Spinal cord (tissue), 10 donors: ENCODE results near the gene RASA2. TPM values are rescaled to one million over a fixed set of nuclear protein-coding genes. Genes with fewer than 3 reads are reported as not detected.
A peak's percentile ranks its signal among the peaks of the same experiment; 100 is the strongest.
"Not testable (repeated sequence)": the region's sequence is repeated elsewhere in the genome, so short reads cannot be mapped to it uniquely, and the experiment has no call there.

Experiments
- DNase-seq, 6 donors: peaks; one replicate each; pipeline versions ENCODE4 v3.0.0 to v3.0.0-alpha.2; 2013 to 2015; ENCODE audit warnings: low spot score in 6 of 6, low read depth in 4 of 6
- H3K27ac ChIP-seq: one replicate; pipeline ENCODE4 v1.5.1; 2013; ENCODE audit warnings: low read depth, low read length, control low read depth
- H3K27me3 ChIP-seq: one replicate; pipeline ENCODE4 v1.6.1; 2013; ENCODE audit warnings: low read length; ENCODE audit not compliant: control insufficient read depth, insufficient read depth
- H3K36me3 ChIP-seq: one replicate; pipeline ENCODE4 v1.6.1; 2013; ENCODE audit warnings: low read length; ENCODE audit not compliant: control insufficient read depth, insufficient read depth
- H3K4me1 ChIP-seq: one replicate; pipeline ENCODE4 v1.6.1; 2013; ENCODE audit warnings: low read length; ENCODE audit not compliant: control insufficient read depth, insufficient read depth
- H3K4me3 ChIP-seq: one replicate; pipeline ENCODE4 v1.5.1; 2013; ENCODE audit warnings: low read depth, low read length, control low read depth
- H3K9me3 ChIP-seq: one replicate; pipeline ENCODE4 v1.6.1; 2013; ENCODE audit warnings: low read length; ENCODE audit not compliant: control insufficient read depth, insufficient read depth
- WGBS: methylation state at CpG from one replicate; pipeline ENCODE4 v1.1.5; 2013; ENCODE audit warnings: missing lambda C conversion rate; ENCODE audit not compliant: insufficient coverage; 5-methylcytosine and 5-hydroxymethylcytosine counted together
- polyA plus RNA-seq, 2 donors: library from polyadenylated mRNA; unstranded; fragments of 120-200 nt; gene quantifications; one replicate each; pipeline ENCODE4 v1.2.1, GENCODE V29; 2013; ENCODE audit not compliant: insufficient read length in 2 of 2
- total RNA-seq, 2 donors: library from RNA; depleted of rRNA in 1 of 2; stranded (reverse); fragments of 120-200 nt in 1 of 2; fragments of >200 nt in 1 of 2; gene quantifications; one replicate each; pipeline versions ENCODE4 v1.2.3 to v1.2.4, GENCODE V29; 2013 to 2014
- donor health status: healthy.

The RASA2 gene
- total and polyA plus RNA-seq, 4 donors, result 17.4 to 27.9 (median 19.0) TPM

DNA sequence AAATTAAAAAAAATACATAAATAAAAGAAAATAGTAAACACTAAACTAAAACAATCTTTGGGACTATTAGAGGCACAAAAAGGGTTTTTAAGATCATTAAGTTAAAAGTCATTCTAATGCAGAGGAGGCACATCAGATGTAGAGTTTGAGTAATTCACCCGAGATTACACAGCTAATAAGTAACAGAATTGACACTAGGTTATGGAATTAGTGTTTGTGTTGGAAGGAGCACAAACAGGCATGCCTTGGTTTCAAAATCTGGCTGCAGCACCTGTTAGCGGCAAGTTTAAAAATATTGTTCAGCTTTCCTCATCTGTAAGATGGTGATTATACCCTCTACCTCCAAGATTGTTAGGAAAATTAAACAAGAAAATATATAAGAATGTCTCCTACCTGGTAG, 39.0 kb downstream of the RASA2 start:
- Histone ChIP-seq H3K27ac (no peak overlapping the region), H3K9me3 (no peaks in the 10 kb centered on the region), H3K4me1 (no peaks in the 10 kb centered on the region), H3K4me3 (no peak overlapping the region), H3K36me3 (peaks cover 4% of the 10 kb centered on the region), H3K27me3 (no peaks in the 10 kb centered on the region)
- WGBS, result no CpG with 5 or more reads among the region's 2 CpGs
- DNase-seq, result no peak

DNA sequence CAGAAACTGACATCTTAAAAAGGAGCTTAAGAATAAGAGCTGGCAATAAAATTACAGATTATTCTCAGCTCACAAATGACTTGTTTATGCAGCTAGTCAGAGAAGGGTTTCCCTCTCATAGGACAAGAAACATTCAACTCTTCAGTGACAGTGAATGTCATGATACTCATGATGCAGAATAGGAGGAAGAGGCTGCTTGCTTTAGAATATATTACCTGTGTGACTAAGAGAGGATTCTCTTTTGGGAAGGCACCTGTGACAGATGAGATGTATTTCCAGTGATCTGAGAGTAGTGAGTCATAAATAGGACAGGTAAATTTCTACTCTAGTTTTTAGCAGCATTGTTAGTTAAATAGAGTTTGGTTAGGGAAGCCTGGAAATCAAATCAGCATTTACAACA, 39.9 kb downstream of the RASA2 start:
- Histone ChIP-seq H3K27me3 (no peaks in the 10 kb centered on the region), H3K9me3 (no peaks in the 10 kb centered on the region), H3K4me1 (no peaks in the 10 kb centered on the region), H3K4me3 (no peak overlapping the region), H3K27ac (no peak overlapping the region), H3K36me3 (peaks cover 4% of the 10 kb centered on the region)
- no peak for DNase-seq

DNA sequence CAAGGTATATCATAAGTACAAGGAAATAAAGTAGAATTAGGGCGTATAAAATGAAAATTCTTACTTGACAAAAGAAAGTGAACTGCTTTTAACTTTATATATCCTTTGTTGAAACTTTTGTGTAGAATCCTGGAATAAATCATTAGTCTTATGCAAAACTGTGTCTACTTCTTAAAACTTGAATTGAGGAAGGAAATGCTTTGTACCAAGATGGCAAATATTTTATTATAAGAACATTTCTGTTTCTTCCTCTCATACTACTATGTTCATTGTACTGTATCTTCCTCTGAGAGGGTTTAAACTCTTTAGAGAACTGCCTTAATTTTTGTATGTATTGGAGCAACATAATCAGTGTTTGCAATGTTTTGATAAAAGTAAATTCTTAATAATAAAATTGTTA, 42.0 kb downstream of the RASA2 start:
- Histone ChIP-seq H3K27me3 (no peaks in the 10 kb centered on the region), H3K27ac (no peak overlapping the region)
- WGBS, result no CpG with 5 or more reads among the region's 1 CpG

DNA sequence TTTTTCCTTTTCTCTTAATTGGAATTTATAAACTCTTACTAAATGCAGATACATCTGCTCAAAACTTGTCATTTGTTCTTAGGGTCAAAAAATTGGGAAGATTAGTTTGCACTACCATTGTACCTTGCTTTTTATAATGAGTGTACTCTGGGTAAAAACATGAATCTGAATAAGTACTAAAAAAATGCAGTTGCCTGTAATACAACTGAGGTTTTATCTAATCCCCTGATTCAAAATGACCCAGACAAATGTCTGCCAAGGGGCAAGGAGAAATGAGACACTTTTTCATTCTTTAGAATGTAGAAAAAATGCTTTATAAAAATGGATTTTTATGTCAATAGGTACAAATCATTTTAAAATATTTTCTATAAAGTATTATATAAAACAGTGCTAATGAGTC, 42.4 kb downstream of the RASA2 start:
- DNase-seq, result no peak
- H3K27ac ChIP-seq, result no peak overlapping the region
- H3K27me3 ChIP-seq, result no peaks in the 10 kb centered on the region
- no peaks in the 10 kb centered on the region for H3K4me1 ChIP-seq
- no peaks in the 10 kb centered on the region for H3K36me3 ChIP-seq
- H3K4me3 ChIP-seq, result no peak overlapping the region
- H3K9me3 ChIP-seq, result no peaks in the 10 kb centered on the region

More for the DNA sequence above, 42.0 kb downstream of the RASA2 start:
- Histone ChIP-seq H3K9me3 (no peaks in the 10 kb centered on the region), H3K36me3 (no peaks in the 10 kb centered on the region), H3K4me3 (no peak overlapping the region), H3K4me1 (no peaks in the 10 kb centered on the region)
- no peak for DNase-seq

DNA sequence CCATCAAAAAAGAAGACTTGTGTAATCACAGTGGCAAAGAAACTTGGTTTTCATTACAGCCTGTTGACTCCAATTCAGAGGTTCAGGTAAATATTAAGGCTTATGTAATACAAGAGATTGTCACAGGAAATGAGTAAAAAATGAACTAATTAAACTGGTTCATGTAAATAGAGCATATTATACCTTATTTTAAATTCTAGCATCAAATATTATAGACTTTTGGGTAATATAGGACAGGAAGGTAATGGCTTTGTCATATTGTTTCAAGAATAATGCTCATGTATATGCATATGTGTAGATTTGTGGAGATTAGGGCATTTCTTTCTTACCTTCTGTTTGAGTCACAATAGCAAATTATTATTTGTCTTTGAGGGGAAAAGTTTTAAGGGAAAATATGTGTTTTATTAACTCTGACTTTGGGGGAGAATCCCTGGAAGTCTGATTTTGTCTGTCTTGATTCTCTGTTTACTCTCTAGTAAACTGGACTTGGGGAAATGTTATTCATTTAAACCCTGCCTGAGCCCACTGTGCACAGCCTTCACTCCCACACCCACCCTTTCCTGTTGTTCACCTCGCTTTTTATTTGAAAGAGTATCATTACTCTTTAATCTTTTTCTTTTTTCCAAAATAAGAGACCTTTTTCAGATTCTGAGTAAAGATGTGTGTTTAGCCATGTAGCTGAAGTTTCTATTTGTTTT, 43.0 kb downstream of the RASA2 start:
- no peak for DNase-seq
- no peak overlapping the region for H3K27ac ChIP-seq
- H3K27me3 ChIP-seq, result no peaks in the 10 kb centered on the region
- WGBS, result no CpG with 5 or more reads among the region's 1 CpG
- H3K4me3 ChIP-seq, result no peak overlapping the region
- no peaks in the 10 kb centered on the region for H3K4me1 ChIP-seq
- no peaks in the 10 kb centered on the region for H3K36me3 ChIP-seq
- no peaks in the 10 kb centered on the region for H3K9me3 ChIP-seq

DNA sequence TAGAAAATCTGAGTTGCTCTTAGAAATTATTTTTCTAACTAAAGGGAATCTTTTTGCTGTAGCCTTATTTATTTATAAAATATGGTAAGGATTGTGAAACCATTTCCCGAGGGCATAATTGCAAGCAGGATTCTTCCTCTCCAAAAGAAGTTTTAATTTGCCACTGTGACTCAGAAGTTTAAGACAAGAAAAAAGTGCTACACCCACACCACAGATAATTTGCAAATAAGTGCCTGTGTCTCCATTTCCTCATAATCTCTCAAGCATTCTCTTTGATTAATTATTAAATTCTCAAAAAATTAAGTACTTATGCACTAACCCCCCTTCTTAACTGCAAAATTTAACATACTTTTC, 43.6 kb downstream of the RASA2 start:
- Histone ChIP-seq H3K9me3 (no peaks in the 10 kb centered on the region), H3K27me3 (no peaks in the 10 kb centered on the region), H3K4me1 (no peaks in the 10 kb centered on the region), H3K36me3 (no peaks in the 10 kb centered on the region), H3K4me3 (no peak overlapping the region), H3K27ac (no peak overlapping the region)
- WGBS, result no CpG with 5 or more reads among the region's 1 CpG
- no peak for DNase-seq

DNA sequence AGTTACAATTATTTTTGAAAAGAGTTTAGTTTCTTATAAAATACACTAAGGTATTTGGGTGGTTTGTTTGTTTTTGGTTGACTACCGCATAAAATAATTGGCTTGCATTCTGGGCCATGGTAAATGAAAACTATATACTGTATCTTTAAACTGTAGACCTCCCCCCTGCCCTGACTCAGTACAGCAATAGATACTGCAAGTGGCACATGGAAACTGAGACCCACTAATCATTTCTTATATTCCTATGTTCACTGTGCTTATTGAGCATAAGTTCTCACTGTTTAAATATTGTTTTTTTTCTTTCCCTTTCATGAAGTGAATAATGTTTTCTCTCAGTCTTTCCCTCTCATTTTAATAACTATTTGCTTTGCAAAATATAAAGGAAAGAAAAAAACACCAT, 45.8 kb downstream of the RASA2 start:
- Histone ChIP-seq H3K27me3 (no peaks in the 10 kb centered on the region), H3K36me3 (no peaks in the 10 kb centered on the region), H3K27ac (no peak overlapping the region), H3K4me3 (no peak overlapping the region), H3K9me3 (no peaks in the 10 kb centered on the region), H3K4me1 (no peaks in the 10 kb centered on the region)
- WGBS, result no CpG with 5 or more reads among the region's 1 CpG
- no peak for DNase-seq

DNA sequence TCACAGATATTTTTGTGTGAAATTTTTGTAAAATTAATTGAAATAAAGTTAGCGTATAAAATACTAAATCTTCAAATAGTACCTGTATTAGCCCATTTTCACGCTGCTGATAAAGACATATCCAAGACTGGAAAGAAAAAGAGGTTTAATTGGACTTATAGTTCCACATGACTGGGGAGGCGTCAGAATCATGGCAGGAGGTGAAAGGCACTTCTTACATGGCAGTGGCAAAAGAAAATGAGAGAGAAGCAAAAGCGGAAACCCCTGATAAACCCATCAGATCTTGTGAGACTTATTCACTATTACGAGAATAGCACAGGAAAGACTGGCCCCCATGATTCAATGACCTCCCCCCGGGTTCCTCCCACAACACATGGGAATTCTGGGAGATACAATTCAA, 49.2 kb downstream of the RASA2 start:
- WGBS, result 100% methylated on average over 2 of the region's 6 CpGs
- not testable (repeated sequence) for DNase-seq, H3K4me1 ChIP-seq

DNA sequence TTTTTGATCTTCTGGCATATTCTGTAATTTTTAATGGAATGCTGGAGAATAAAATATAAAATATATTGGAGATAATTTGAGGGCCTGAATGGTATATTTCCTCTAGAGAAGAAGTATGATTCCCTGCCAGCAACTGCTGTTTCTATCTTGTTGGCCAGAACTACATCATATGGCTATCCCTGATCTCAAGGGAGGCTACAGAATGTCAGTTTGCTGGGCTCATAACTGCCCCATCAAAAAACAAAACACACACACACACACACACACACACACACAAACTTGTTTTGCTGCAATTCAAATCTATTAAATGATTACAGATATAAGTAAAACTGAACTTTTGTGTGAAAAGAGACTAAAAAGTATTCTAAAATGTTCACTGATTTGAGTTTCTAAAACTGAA, 51.0 kb downstream of the RASA2 start:
- H3K4me3 ChIP-seq, result no peak overlapping the region
- no peaks in the 10 kb centered on the region for H3K4me1 ChIP-seq
- H3K9me3 ChIP-seq, result no peaks in the 10 kb centered on the region
- no peak overlapping the region for H3K27ac ChIP-seq
- no peaks in the 10 kb centered on the region for H3K36me3 ChIP-seq
- peak in 1 of 6 donors; percentile 11 for DNase-seq
- no peaks in the 10 kb centered on the region for H3K27me3 ChIP-seq

More for the DNA sequence above, 49.2 kb downstream of the RASA2 start:
- H3K27ac ChIP-seq, H3K36me3 ChIP-seq, H3K4me3 ChIP-seq, H3K9me3 ChIP-seq, H3K27me3 ChIP-seq: not testable (repeated sequence)

DNA sequence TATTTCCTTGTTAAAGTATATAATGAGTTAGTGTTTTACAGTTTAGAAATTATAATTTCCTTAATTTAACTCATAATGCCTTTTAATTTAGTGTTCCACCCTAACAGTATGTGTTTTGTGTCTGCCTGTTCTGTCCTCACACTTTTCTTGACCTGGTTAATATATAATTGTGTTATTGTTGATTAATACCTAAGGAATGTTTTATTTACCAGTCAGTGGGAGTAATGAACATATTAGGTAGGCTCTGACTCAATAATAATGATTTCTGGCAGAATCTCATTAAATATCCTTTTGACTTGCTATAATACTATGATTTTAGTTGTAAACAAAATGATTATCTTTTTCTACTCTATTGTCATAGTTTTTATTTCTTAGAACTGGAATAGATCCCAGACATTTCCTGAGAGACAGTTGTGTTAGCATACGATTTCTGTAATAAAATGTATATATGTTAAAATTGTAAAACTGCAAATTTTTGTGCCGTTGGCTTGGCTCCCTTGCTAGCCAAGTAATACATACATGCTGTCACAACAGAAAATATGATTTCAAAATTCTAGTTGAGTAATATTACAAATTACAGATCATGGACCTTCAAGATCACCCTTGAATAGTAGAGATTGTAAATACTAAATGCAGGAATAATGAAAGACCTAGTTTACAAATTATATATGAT, 51.9 kb downstream of the RASA2 start:
- Histone ChIP-seq H3K9me3 (peaks cover 2% of the 10 kb centered on the region), H3K36me3 (no peaks in the 10 kb centered on the region), H3K4me3 (no peak overlapping the region), H3K27me3 (no peaks in the 10 kb centered on the region), H3K27ac (no peak overlapping the region), H3K4me1 (no peaks in the 10 kb centered on the region)
- peak in 2 of 6 donors; percentile 5 to 19 for DNase-seq
- no CpG with 5 or more reads among the region's 2 CpGs for WGBS
